Pancreas (tissue), 10 donors: ENCODE results near the gene KLHL35. TPM values are rescaled to one million over a fixed set of nuclear protein-coding genes. Genes with fewer than 3 reads are reported as not detected.
A peak's percentile ranks its signal among the peaks of the same experiment; 100 is the strongest.

Source experiments
- ATAC-seq, 4 donors: fragments of 200-7000 bp; cut with Tn5 transposase; one replicate each; pipeline versions ENCODE4 v1.8.0 to v1.9.1; 2020; ENCODE audit warnings: mild to moderate bottlenecking in 4 of 4, moderate library complexity in 4 of 4
- DNase-seq, 6 donors: peaks; one replicate each; pipeline ENCODE4 v3.0.0-alpha.2; 2020
- FAIRE-seq: peaks from 2 replicates; lab custom pipeline; 2012; peaks lifted over from hg19 to GRCh38; lab: Jason Lieb, UNC
- H3K27ac ChIP-seq, 4 donors: fragments of 200-600 bp; sonication (generic); 1 replicate in 3 of 4; 2 replicates in 1 of 4; pipeline versions ENCODE4 v1.5.0 to v1.8.0; 2020
- H3K27me3 ChIP-seq, 4 donors: fragments of 200-600 bp; one replicate each; pipeline ENCODE4 v1.8.0; 2021
- H3K36me3 ChIP-seq, 3 donors: fragments of 200-600 bp; sonication (generic) in 1 of 3; one replicate each; pipeline versions ENCODE4 v1.5.0 to v1.8.0; 2020 to 2021
- H3K4me1 ChIP-seq, 3 donors: fragments of 200-600 bp; one replicate each; pipeline ENCODE4 v1.8.0; 2021
- H3K4me3 ChIP-seq, 4 donors: fragments of 200-600 bp; sonication (generic) in 2 of 4; one replicate each; pipeline versions ENCODE4 v1.5.0 to v1.8.0; 2020 to 2021
- H3K9me3 ChIP-seq, 4 donors: fragments of 200-600 bp; one replicate each; pipeline ENCODE4 v1.8.0; 2021
- WGBS, 2 donors: extraction: QIAGEN DNeasy Blood & Tissue Kit; methylation state at CpG; one replicate each; pipeline ENCODE4 v1.1.7; 2013; 5-methylcytosine and 5-hydroxymethylcytosine counted together
- intact Hi-C, 3 donors: fragments of 100-400 bp; cut with DNase I; formaldehyde crosslinking; loops; one replicate each; pipeline versions ENCODE4 v1.11.1 to v1.14.2; 2022
- polyA plus RNA-seq, 2 donors: library from polyadenylated mRNA; stranded (reverse); fragments of 200-250 nt; gene quantifications; one replicate each; pipeline ENCODE4 v1.2.3, GENCODE V29; 2013
- total RNA-seq, 6 donors: library from RNA; stranded (reverse); fragmentation: NEBNext Ultra II Directional in 4 of 6; extraction: Animal tissue kit (Norgen Biotek cat#: 25700) in 4 of 6; gene quantifications; one replicate each; pipeline versions ENCODE4 v1.2.1 to v1.2.4, GENCODE V29; 2021 to 2023
- TF ChIP-seq, protein P1 (sequence below), 4 donors: fragments of 200-600 bp; sonication (generic) in 3 of 4; IDR thresholded peaks; one replicate each; pipeline versions ENCODE4 v1.5.0 to v1.8.0; 2021; ENCODE audit warnings: antibody characterized with exemption in 4 of 4
- donor health status: healthy with polysubstance abuse.
- donor health status: DM: no; HTN: no; CAD: no; lungs with moderate emphysema.
- donor health status: DM: no; HTN: no; CAD: no.
- donor health status: control.
- donor health status: control.
- donor health status: Bipolar disorder and iron deficiency.
- donor health status: DM: yes; HTN: yes; CAD: no.
- donor health status: DM: no; HTN: no; CAD: no.
- donor health status: DM: no; HTN: no; CAD: no.
- donor health status: DM: yes; HTN: yes; CAD: no.

Gene KLHL35
- total and polyA plus RNA-seq, 8 donors, result 0.97 to 3.1 (median 1.8) TPM

- TF ChIP-seq, protein P1, sequence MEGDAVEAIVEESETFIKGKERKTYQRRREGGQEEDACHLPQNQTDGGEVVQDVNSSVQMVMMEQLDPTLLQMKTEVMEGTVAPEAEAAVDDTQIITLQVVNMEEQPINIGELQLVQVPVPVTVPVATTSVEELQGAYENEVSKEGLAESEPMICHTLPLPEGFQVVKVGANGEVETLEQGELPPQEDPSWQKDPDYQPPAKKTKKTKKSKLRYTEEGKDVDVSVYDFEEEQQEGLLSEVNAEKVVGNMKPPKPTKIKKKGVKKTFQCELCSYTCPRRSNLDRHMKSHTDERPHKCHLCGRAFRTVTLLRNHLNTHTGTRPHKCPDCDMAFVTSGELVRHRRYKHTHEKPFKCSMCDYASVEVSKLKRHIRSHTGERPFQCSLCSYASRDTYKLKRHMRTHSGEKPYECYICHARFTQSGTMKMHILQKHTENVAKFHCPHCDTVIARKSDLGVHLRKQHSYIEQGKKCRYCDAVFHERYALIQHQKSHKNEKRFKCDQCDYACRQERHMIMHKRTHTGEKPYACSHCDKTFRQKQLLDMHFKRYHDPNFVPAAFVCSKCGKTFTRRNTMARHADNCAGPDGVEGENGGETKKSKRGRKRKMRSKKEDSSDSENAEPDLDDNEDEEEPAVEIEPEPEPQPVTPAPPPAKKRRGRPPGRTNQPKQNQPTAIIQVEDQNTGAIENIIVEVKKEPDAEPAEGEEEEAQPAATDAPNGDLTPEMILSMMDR (IDR thresholded peaks at IDR 0.05), result no peak
- H3K4me3 ChIP-seq, result no peak overlapping the region
- H3K27me3 ChIP-seq, result no peaks in the 10 kb centered on the region
- no peaks in the 10 kb centered on the region for H3K36me3 ChIP-seq
- H3K27ac ChIP-seq, result no peak overlapping the region
- 54% methylated on average over 3 of the region's 3 CpGs for WGBS, 2 donors
- intact Hi-C loops, result loop anchor here in 1 of 3 donors (10.0 kb wide), 1 partner anchor 62 kb away; no protein-coding TSS in a partner anchor
- FAIRE-seq (no peak), ATAC-seq (no peak), DNase-seq (no peak)
- H3K9me3 ChIP-seq, result no peaks in the 10 kb centered on the region
- H3K4me1 ChIP-seq, result peaks cover 0 to 6% (median 4%) of the 10 kb centered on the region in 3 donors
Observed at GRCh38 chr11:75386942-75387630, 45.9 kb downstream of the KLHL35 start.

- Histone ChIP-seq H3K36me3 (no peaks in the 10 kb centered on the region), H3K27me3 (no peaks in the 10 kb centered on the region), H3K9me3 (no peaks in the 10 kb centered on the region), H3K4me1 (peaks cover 0 to 6% (median 4%) of the 10 kb centered on the region in 3 donors), H3K4me3 (no peak overlapping the region), H3K27ac (no peak overlapping the region)
- TF ChIP-seq, protein P1 (IDR thresholded peaks at IDR 0.05), result peak; percentile 94 to 98 (median 94)
- FAIRE-seq, result no peak
- ATAC-seq, result peak; percentile 56 to 83 (median 79)
- 18 to 20% methylated on average over 24 of the region's 24 CpGs for WGBS, 2 donors
- intact Hi-C loops, result loop anchor here in 2 of 3 donors (5.0 to 10.0 kb wide), 3 partner anchors 57 to 102 kb away; no protein-coding TSS in a partner anchor
- DNase-seq, result peak; percentile 56 to 95 (median 78)
Observed at GRCh38 chr11:75384438-75385080, 48.4 kb downstream of the KLHL35 start.

DNA sequence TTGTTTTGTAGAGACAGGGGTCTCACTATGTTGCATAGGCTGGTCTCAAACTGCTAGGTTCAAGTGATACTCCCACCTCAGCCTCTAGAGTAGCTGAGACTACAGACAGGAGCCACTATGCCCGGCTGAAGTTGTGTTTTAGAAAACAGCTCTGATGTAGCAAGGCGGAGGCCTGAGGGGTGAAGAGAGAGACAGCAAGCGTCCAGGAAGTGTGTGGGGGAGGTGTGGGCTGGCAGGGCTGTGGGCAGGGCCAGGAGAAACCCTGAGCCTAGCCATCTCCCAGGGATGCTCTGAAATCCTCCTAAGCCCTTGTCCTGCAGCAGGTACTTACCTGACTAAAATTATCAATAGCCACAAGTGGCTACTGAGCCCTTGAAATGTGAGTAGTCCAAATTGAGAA lies 49.8 kb downstream of the KLHL35 start:
- Histone ChIP-seq H3K27me3 (no peaks in the 10 kb centered on the region), H3K36me3 (no peaks in the 10 kb centered on the region), H3K4me3 (no peak overlapping the region), H3K9me3 (no peaks in the 10 kb centered on the region), H3K27ac (no peak overlapping the region), H3K4me1 (peaks cover 0 to 1% (median under 1%) of the 10 kb centered on the region in 3 donors)
- TF ChIP-seq, protein P1 (IDR thresholded peaks at IDR 0.05), result no peak
- WGBS, 2 donors, result 83 to 85% methylated on average over 3 of the region's 3 CpGs
- FAIRE-seq (no peak), ATAC-seq (no peak), DNase-seq (no peak)
- intact Hi-C loops, result loop anchor here in 2 of 3 donors (5.0 to 10.0 kb wide), 3 partner anchors 56 to 101 kb away; no protein-coding TSS in a partner anchor

- H3K36me3 ChIP-seq, result no peaks in the 10 kb centered on the region
- no peaks in the 10 kb centered on the region for H3K9me3 ChIP-seq
- H3K27ac ChIP-seq, result peak overlapping the region in 1 of 4 donors; percentile 12
- H3K4me3 ChIP-seq, result no peak overlapping the region
- no peaks in the 10 kb centered on the region for H3K27me3 ChIP-seq
- FAIRE-seq, result no peak
- no peaks in the 10 kb centered on the region for H3K4me1 ChIP-seq
- TF ChIP-seq, protein P1 (IDR thresholded peaks at IDR 0.05), result no peak
- intact Hi-C loops, result loop anchor here in 2 of 3 donors (5.0 to 10.0 kb wide), 3 partner anchors 54 to 99 kb away; no protein-coding TSS in a partner anchor
- ATAC-seq, result peak; percentile 49 to 85 (median 76)
- WGBS, 2 donors, result 69 to 75% methylated on average over 7 of the region's 7 CpGs
- peak in 4 of 6 donors; percentile 21 to 46 (median 34) for DNase-seq
Observed at GRCh38 chr11:75380716-75381420, 52.1 kb downstream of the KLHL35 start.
